GM19193 (cell line): ENCODE data around the gene TAF1B.

Experiments
- POLR2A ChIP-seq: IDR thresholded peaks from 4 replicates; pipeline ENCODE4 v1.6.1; 2011; ENCODE audit not compliant: insufficient read depth, insufficient read length; ENCODE audit errors: extremely low read depth

The TAF1B gene

GRCh38 chr2:9879455-9880194 is 36.4 kb downstream of the TAF1B start:
- TF ChIP-seq POLR2A = no peak

- no peak for TF ChIP-seq POLR2A
Observed at GRCh38 chr2:9883897-9884296, 40.6 kb downstream of the TAF1B start.

GRCh38 chr2:9884436-9884835 is 41.2 kb downstream of the TAF1B start:
- TF ChIP-seq POLR2A = no peak

- no peak for TF ChIP-seq POLR2A
Observed at GRCh38 chr2:9885036-9885684, 41.9 kb downstream of the TAF1B start.

- no peak for TF ChIP-seq POLR2A
Observed at GRCh38 chr2:9887513-9887912, 44.2 kb downstream of the TAF1B start.

- no peak for TF ChIP-seq POLR2A
Observed at GRCh38 chr2:9889812-9890261, 46.6 kb downstream of the TAF1B start.

GRCh38 chr2:9892236-9892635 is 49.0 kb downstream of the TAF1B start:
- no peak for TF ChIP-seq POLR2A

GRCh38 chr2:9895669-9896590 is 52.7 kb downstream of the TAF1B start:
- TF ChIP-seq POLR2A = no peak

GRCh38 chr2:9897331-9897737 is 54.1 kb downstream of the TAF1B start:
- TF ChIP-seq POLR2A = no peak

GRCh38 chr2:9897846-9898245 is 54.6 kb downstream of the TAF1B start:
- no peak for TF ChIP-seq POLR2A

GRCh38 chr2:9905413-9905812 is 62.1 kb downstream of the TAF1B start:
- no peak for TF ChIP-seq POLR2A

- TF ChIP-seq POLR2A = no peak
Observed at GRCh38 chr2:9907402-9907801, 64.1 kb downstream of the TAF1B start.

- no peak for TF ChIP-seq POLR2A
Observed at GRCh38 chr2:9908639-9909038, 65.4 kb downstream of the TAF1B start.

- no peak for TF ChIP-seq POLR2A
Observed at GRCh38 chr2:9909106-9909505, 65.8 kb downstream of the TAF1B start.

GRCh38 chr2:9910699-9911098 is 67.4 kb downstream of the TAF1B start:
- TF ChIP-seq POLR2A = no peak

- TF ChIP-seq POLR2A = no peak
Observed at GRCh38 chr2:9912468-9912867, 69.2 kb downstream of the TAF1B start.

- no peak for TF ChIP-seq POLR2A
Observed at GRCh38 chr2:9914384-9915065, 71.3 kb downstream of the TAF1B start.
